ENCODE measurements around the gene SLIT3. TPM values are rescaled to one million over a fixed set of nuclear protein-coding genes. Genes with fewer than 3 reads are reported as not detected.

The SLIT3 gene
- total and polyA plus RNA-seq, 10 of the 15 experiments (the other 5 are each of a cell fraction or from before 2014, with no cell fraction given), result 0.05 TPM; not detected in 9

DNA sequence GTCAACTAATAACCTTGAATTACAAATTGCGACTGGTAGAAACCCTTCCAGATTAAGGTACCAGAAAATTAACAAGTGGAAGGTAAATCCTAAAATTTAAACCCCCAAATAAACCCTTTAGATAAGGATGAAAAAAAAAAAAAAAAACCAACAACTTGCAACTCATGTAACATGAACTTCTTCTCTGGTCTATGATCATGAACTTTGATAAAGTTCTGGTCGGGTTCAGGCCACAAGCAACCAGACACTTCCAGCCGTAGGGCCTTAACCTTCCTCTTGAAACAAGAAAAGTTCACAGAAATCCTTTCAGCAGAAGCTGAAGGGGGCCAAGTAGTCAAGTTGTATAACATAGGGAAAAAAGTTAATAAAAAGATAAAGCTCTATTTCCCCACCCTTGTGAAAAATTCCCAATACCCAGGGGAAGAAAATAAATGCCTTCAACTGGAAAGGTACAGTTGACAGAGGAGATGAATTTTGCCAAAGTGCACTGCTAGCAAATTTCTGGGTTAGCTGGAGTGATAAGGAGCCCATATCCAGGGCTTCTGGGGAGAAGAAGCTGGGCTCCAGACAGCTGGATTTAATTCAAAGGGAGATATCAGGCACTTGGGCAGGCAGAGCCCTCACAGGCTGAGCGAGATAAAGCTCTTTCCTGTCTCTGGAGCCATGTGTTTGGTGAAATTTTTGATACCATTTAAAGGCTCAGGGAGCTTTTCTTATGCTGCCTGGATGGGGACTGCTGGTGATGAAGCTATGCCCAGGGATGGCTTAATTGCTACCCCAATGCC lies 487.6 kb downstream of the SLIT3 start (continued):
- TF ChIP-seq, protein P1, sequence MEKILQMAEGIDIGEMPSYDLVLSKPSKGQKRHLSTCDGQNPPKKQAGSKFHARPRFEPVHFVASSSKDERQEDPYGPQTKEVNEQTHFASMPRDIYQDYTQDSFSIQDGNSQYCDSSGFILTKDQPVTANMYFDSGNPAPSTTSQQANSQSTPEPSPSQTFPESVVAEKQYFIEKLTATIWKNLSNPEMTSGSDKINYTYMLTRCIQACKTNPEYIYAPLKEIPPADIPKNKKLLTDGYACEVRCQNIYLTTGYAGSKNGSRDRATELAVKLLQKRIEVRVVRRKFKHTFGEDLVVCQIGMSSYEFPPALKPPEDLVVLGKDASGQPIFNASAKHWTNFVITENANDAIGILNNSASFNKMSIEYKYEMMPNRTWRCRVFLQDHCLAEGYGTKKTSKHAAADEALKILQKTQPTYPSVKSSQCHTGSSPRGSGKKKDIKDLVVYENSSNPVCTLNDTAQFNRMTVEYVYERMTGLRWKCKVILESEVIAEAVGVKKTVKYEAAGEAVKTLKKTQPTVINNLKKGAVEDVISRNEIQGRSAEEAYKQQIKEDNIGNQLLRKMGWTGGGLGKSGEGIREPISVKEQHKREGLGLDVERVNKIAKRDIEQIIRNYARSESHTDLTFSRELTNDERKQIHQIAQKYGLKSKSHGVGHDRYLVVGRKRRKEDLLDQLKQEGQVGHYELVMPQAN (conservative IDR thresholded peaks at IDR 0.05), result no peak
- TF ChIP-seq ZZZ3 (IDR thresholded peaks at IDR 0.05; ENCODE audit: control insufficient read depth, insufficient read length, low read depth) (no peak), ZNF622 (IDR thresholded peaks at IDR 0.05) (no peak), TARDBP (IDR thresholded peaks at IDR 0.05; ENCODE audit: borderline replicate concordance) (no peak)

DNA sequence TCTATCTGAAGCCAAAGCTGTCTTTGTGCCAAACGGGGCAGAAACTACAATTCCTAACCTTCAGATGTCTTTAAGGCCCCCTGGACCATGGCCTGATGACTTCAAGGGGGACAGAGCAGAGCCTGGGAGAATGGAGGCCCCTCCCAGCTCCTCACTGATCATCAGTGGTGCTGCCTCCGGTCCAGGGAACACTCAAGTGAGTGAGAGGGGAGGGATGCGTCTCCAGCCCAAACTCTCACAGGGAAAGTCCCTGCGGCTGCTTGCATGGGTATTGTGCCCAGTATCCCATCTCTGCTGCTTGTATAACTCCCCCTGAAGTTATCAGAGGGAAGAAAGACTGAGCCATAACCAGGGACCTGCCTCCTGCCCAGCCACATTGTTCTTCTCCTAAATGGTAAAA lies 490.3 kb downstream of the SLIT3 start:
- Histone ChIP-seq H3K9me3 (replicated peaks; ENCODE audit: control insufficient read depth, insufficient read depth, low read length) (no peaks in the 10 kb centered on the region), H3K79me2 (ENCODE audit: control insufficient read depth, insufficient read depth, low read length) (no peaks in the 10 kb centered on the region), H3K4me2 (ENCODE audit: control insufficient read depth, insufficient read depth) (no peak overlapping the region), H3K27me3 (replicated peaks in 1 of 2; ENCODE audit: control insufficient read depth in 2 of 2, insufficient read depth in 2 of 2, low read length in 1 of 2) (no peaks in the 10 kb centered on the region; a peak in 2 of 4 replicates), H3K9ac (ENCODE audit: control insufficient read depth, insufficient read depth, low read length) (no peak overlapping the region), H2AFZ (ENCODE audit: control insufficient read depth, low read depth, low read length) (no peak overlapping the region), H3K27ac (ENCODE audit: control insufficient read depth, insufficient read depth) (no peak overlapping the region), H3K4me1 (ENCODE audit: control insufficient read depth, insufficient read depth, low read length) (no peaks in the 10 kb centered on the region), H4K20me1 (ENCODE audit: control insufficient read depth, insufficient read depth) (no peaks in the 10 kb centered on the region), H3K36me3 (ENCODE audit: control insufficient read depth in 2 of 2, insufficient read depth in 2 of 2, low read length in 1 of 2) (no peaks in the 10 kb centered on the region), H3K4me3 (no peak overlapping the region)
- ChIA-PET SMC1A (ENCODE audit: uncharacterized antibody, unreplicated experiment) (no interaction called here), POLR2A (no interaction called here), CTCF (no interaction called here), RAD21 (ENCODE audit: unreplicated experiment) (no interaction called here)
- no TSS peak for BruUV-seq (replicated peaks)
- TF ChIP-seq SREBF1 (IDR thresholded peaks at IDR 0.05; ENCODE audit: low read length) (no peak), SMAD5 (IDR thresholded peaks at IDR 0.05; ENCODE audit: low read depth) (no peak), ZNF207 (IDR thresholded peaks at IDR 0.05; ENCODE audit: borderline replicate concordance) (no peak), SMAD1 (IDR thresholded peaks at IDR 0.05; ENCODE audit: low read depth, partially characterized antibody) (no peak), TCF3 (IDR thresholded peaks at IDR 0.05; ENCODE audit: borderline replicate concordance, insufficient read depth, low read depth, low read length) (no peak), TARDBP (IDR thresholded peaks at IDR 0.05; ENCODE audit: borderline replicate concordance) (no peak), EED (IDR thresholded peaks at IDR 0.05; ENCODE audit: low read depth) (no peak)
- TF ChIP-seq, protein P2, sequence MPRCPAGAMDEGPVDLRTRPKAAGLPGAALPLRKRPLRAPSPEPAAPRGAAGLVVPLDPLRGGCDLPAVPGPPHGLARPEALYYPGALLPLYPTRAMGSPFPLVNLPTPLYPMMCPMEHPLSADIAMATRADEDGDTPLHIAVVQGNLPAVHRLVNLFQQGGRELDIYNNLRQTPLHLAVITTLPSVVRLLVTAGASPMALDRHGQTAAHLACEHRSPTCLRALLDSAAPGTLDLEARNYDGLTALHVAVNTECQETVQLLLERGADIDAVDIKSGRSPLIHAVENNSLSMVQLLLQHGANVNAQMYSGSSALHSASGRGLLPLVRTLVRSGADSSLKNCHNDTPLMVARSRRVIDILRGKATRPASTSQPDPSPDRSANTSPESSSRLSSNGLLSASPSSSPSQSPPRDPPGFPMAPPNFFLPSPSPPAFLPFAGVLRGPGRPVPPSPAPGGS (IDR thresholded peaks at IDR 0.05; ENCODE audit: borderline replicate concordance, insufficient read depth, low read depth, low read length, poor library complexity, severe bottlenecking), result no peak
- DNase-seq (ENCODE audit: low read depth, low spot score), result no peak
- no peak for FAIRE-seq
- in situ Hi-C loops (cut with MboI), result no loop called here
- ATAC-seq, result no peak
- 31% methylated on average over 4 of the region's 4 CpGs for WGBS (ENCODE audit: insufficient coverage, insufficient replicate concordance, low lambda C conversion rate, missing lambda C conversion rate)
- intact Hi-C loops (cut with micrococcal nuclease; ENCODE audit: unreplicated experiment), result no loop called here
